Endodermal cell (in vitro differentiated cells): ENCODE results near the gene DISP3. TPM values are rescaled to one million over a fixed set of nuclear protein-coding genes. Genes with fewer than 3 reads are reported as not detected.

Experiments used
- DNase-seq: peaks from one replicate; pipeline ENCODE4 v3.0.0-alpha.2; 2017
- H3K27ac ChIP-seq: 2 replicates; pipeline ENCODE4 v1.5.1; 2013; ENCODE audit warnings: mild to moderate bottlenecking, low read depth, low read length, moderate library complexity
- H3K27me3 ChIP-seq: 2 replicates; pipeline ENCODE4 v1.6.1; 2013; ENCODE audit warnings: mild to moderate bottlenecking, low read length, moderate library complexity; ENCODE audit not compliant: insufficient read depth, control insufficient read depth, poor library complexity, severe bottlenecking
- H3K36me3 ChIP-seq: 2 replicates; pipeline ENCODE4 v1.7.0; 2013; ENCODE audit warnings: mild to moderate bottlenecking, low read length, moderate library complexity; ENCODE audit not compliant: control insufficient read depth, insufficient read depth
- H3K4me1 ChIP-seq: one replicate; pipeline ENCODE4 v1.7.0; 2013; ENCODE audit warnings: low read length; ENCODE audit not compliant: control insufficient read depth, insufficient read depth
- H3K4me3 ChIP-seq: 2 replicates; pipeline ENCODE4 v1.5.1; 2013; ENCODE audit warnings: mild to moderate bottlenecking, low read length, moderate library complexity
- H3K9ac ChIP-seq: 2 replicates; pipeline ENCODE4 v1.6.1; 2013; ENCODE audit warnings: mild to moderate bottlenecking, low read length, moderate library complexity; ENCODE audit not compliant: poor library complexity, severe bottlenecking; ENCODE audit errors: extremely low read depth
- H3K9me3 ChIP-seq: 2 replicates; pipeline ENCODE4 v1.6.1; 2013; ENCODE audit warnings: mild to moderate bottlenecking, low read length, moderate library complexity; ENCODE audit not compliant: control insufficient read depth
- H3K27ac Mint-ChIP-seq: 2 replicates; pipeline ENCODE4 v1.8.0; 2020; ENCODE audit warnings: mixed read lengths
- H3K27me3 Mint-ChIP-seq: 2 replicates; pipeline ENCODE4 v1.8.0; 2021; ENCODE audit warnings: mild to moderate bottlenecking, mixed read lengths; ENCODE audit not compliant: insufficient read depth
- H3K36me3 Mint-ChIP-seq: 2 replicates; pipeline ENCODE4 v1.8.0; 2020; ENCODE audit warnings: low read depth, mixed read lengths
- H3K4me1 Mint-ChIP-seq: 2 replicates; pipeline ENCODE4 v1.8.0; 2020; ENCODE audit warnings: mixed read lengths
- H3K4me3 Mint-ChIP-seq: 2 replicates; pipeline ENCODE4 v1.8.0; 2020; ENCODE audit warnings: mild to moderate bottlenecking, moderate library complexity, mixed read lengths
- H3K9me3 Mint-ChIP-seq: 2 replicates; pipeline ENCODE4 v1.8.0; 2020; ENCODE audit warnings: mild to moderate bottlenecking, mixed read lengths
- WGBS, 2 experiments: methylation state at CpG; one replicate each; pipeline versions ENCODE4 v1.1.5 to v1.1.7; 2013; ENCODE audit warnings: missing lambda C conversion rate in 2 of 2, mixed read lengths in 1 of 2; ENCODE audit not compliant: insufficient coverage in 1 of 2, insufficient read length in 1 of 2; 5-methylcytosine and 5-hydroxymethylcytosine counted together
- total RNA-seq, 2 donors: library from RNA; stranded (reverse); fragmentation: NEBNext Ultra II Directional in 1 of 2; extraction: Animal tissue kit (Norgen Biotek cat#: 25700) in 1 of 2; gene quantifications; 2 replicates in 1 of 2; 3 replicates in 1 of 2; pipeline ENCODE4 v1.2.1, GENCODE V29; 2021
- TF ChIP-seq, protein P1 (sequence below): fragments of 200-600 bp; sonication (generic); conservative IDR thresholded peaks from 2 replicates; pipeline ENCODE4 v1.5.0; 2021; ENCODE audit warnings: antibody characterized with exemption, mild to moderate bottlenecking

The DISP3 gene
- total RNA-seq, 2 donors from 2014 or later: 9.6 to 11.6 TPM

- Histone ChIP-seq H3K27ac (peak overlapping the region; percentile 24), H3K9me3 (no peaks in the 10 kb centered on the region), H3K4me1 (no peaks in the 10 kb centered on the region), H3K9ac (no peak overlapping the region), H3K4me3 (no peak overlapping the region), H3K36me3 (no peaks in the 10 kb centered on the region), H3K27me3 (no peaks in the 10 kb centered on the region)
- no peak overlapping the region for H3K27ac Mint-ChIP-seq
- no peaks in the 10 kb centered on the region for H3K9me3 Mint-ChIP-seq
- DNase-seq: peak; percentile 56
- H3K4me1 Mint-ChIP-seq: no peaks in the 10 kb centered on the region
- WGBS, 2 experiments: 80 to 83% methylated on average over 5 to 10 of the region's 10 CpGs
- TF ChIP-seq, protein P1, sequence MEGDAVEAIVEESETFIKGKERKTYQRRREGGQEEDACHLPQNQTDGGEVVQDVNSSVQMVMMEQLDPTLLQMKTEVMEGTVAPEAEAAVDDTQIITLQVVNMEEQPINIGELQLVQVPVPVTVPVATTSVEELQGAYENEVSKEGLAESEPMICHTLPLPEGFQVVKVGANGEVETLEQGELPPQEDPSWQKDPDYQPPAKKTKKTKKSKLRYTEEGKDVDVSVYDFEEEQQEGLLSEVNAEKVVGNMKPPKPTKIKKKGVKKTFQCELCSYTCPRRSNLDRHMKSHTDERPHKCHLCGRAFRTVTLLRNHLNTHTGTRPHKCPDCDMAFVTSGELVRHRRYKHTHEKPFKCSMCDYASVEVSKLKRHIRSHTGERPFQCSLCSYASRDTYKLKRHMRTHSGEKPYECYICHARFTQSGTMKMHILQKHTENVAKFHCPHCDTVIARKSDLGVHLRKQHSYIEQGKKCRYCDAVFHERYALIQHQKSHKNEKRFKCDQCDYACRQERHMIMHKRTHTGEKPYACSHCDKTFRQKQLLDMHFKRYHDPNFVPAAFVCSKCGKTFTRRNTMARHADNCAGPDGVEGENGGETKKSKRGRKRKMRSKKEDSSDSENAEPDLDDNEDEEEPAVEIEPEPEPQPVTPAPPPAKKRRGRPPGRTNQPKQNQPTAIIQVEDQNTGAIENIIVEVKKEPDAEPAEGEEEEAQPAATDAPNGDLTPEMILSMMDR: no peak
- H3K36me3 Mint-ChIP-seq: no peaks in the 10 kb centered on the region
- H3K4me3 Mint-ChIP-seq: no peak overlapping the region
- H3K27me3 Mint-ChIP-seq: no peaks in the 10 kb centered on the region
Measured at GRCh38 chr1:11447903-11448302, 31.1 kb upstream of the DISP3 start.

GRCh38 chr1:11448373-11449099 lies 30.4 kb upstream of the DISP3 start:
- no peaks in the 10 kb centered on the region for H3K27me3 ChIP-seq
- no peak overlapping the region for H3K4me3 Mint-ChIP-seq
- TF ChIP-seq, protein P1: no peak
- no peak overlapping the region for H3K4me3 ChIP-seq
- no peak overlapping the region for H3K9ac ChIP-seq
- H3K36me3 Mint-ChIP-seq: no peaks in the 10 kb centered on the region
- H3K27ac ChIP-seq: peak overlapping the region; percentile 41
- H3K27me3 Mint-ChIP-seq: no peaks in the 10 kb centered on the region
- DNase-seq: no peak
- no peaks in the 10 kb centered on the region for H3K9me3 ChIP-seq
- WGBS, 2 experiments: 84 to 85% methylated on average over 14 to 20 of the region's 20 CpGs
- no peaks in the 10 kb centered on the region for H3K36me3 ChIP-seq
- no peaks in the 10 kb centered on the region for H3K4me1 Mint-ChIP-seq
- H3K9me3 Mint-ChIP-seq: no peaks in the 10 kb centered on the region
- H3K27ac Mint-ChIP-seq: no peak overlapping the region
- H3K4me1 ChIP-seq: no peaks in the 10 kb centered on the region

DNA sequence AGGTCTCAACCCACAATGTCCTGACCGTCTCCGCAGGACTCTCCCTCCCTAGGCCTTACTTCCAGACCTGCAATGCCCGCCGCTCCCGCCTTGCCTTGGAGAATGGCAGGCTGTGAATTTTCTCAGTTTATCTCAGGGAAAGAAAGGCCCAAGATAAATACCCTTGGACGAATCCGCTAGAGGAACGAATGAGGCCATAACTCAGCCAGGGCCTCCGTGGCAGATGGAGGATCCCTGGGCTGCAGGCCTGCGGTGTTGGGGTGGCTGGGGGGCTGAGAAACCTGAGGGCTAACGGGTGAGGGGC lies 29.9 kb upstream of the DISP3 start:
- no peaks in the 10 kb centered on the region for H3K9me3 ChIP-seq
- H3K9me3 Mint-ChIP-seq: no peaks in the 10 kb centered on the region
- no peaks in the 10 kb centered on the region for H3K4me1 Mint-ChIP-seq
- H3K4me3 Mint-ChIP-seq: no peak overlapping the region
- 88 to 89% methylated on average over 6 to 11 of the region's 11 CpGs for WGBS, 2 experiments
- H3K9ac ChIP-seq: no peak overlapping the region
- H3K4me3 ChIP-seq: no peak overlapping the region
- H3K27ac Mint-ChIP-seq: no peak overlapping the region
- H3K27me3 ChIP-seq: no peaks in the 10 kb centered on the region
- TF ChIP-seq, protein P1: no peak
- H3K36me3 Mint-ChIP-seq: no peaks in the 10 kb centered on the region
- no peaks in the 10 kb centered on the region for H3K36me3 ChIP-seq
- peaks cover 2% of the 10 kb centered on the region for H3K27me3 Mint-ChIP-seq
- no peaks in the 10 kb centered on the region for H3K4me1 ChIP-seq
- no peak for DNase-seq
- H3K27ac ChIP-seq: peak overlapping the region; percentile 41
